Suprapubic skin (tissue), 4 donors: ENCODE measurements around the gene ARHGDIG.

Experiments
- POLR2A ChIP-seq, 2 donors: fragments of 450-650 bp; IDR thresholded peaks; one replicate each; pipeline ENCODE4 v1.6.1; 2017; ENCODE audit warnings: antibody characterized with exemption in 2 of 2, mild to moderate bottlenecking in 2 of 2, moderate library complexity in 2 of 2
- POLR2AphosphoS5 ChIP-seq, 3 donors: sonication (generic); formaldehyde crosslinking; IDR thresholded peaks; one replicate each; pipeline ENCODE4 v1.6.1; 2017; ENCODE audit warnings: antibody characterized with exemption in 3 of 3
- TF ChIP-seq, protein P1 (sequence below), 2 donors: fragments of 200-600 bp in 1 of 2; fragments of 450-650 bp in 1 of 2; sonication (generic) in 1 of 2; IDR thresholded peaks; one replicate each; pipeline ENCODE4 v1.5.1; 2016 to 2019; ENCODE audit warnings: antibody characterized with exemption in 2 of 2, mild to moderate bottlenecking in 1 of 2, moderate library complexity in 1 of 2

DNA sequence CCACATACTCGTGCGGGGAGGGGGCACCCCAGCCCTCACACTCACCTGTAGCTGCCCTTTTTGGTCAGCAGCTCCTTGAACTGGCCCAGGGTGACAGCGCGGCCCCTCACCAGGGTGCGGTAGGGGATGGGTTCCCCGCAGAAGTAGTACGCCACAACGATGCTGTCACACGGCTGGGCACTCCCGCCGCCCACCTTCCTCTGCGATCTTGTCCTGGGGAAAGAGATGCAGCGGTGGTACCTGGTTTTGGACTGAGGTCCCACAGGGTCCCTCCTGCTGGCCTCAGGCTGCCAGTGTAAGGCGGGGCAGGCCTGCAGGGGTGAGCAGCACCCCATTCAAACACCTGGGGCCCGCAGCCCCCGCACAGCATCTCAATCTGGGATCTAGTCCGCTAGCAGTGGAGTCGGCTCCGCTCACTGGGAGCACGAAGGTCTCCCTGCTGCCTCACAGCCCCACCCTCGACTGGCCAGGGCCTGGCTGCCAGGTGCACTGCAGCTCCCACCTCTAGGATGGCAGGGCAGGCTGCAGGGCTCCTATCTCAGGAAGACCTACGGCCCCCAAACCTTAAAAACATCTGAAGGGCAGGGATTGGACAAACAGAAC lies 9.1 kb downstream of the ARHGDIG start:
- TF ChIP-seq, protein P1, sequence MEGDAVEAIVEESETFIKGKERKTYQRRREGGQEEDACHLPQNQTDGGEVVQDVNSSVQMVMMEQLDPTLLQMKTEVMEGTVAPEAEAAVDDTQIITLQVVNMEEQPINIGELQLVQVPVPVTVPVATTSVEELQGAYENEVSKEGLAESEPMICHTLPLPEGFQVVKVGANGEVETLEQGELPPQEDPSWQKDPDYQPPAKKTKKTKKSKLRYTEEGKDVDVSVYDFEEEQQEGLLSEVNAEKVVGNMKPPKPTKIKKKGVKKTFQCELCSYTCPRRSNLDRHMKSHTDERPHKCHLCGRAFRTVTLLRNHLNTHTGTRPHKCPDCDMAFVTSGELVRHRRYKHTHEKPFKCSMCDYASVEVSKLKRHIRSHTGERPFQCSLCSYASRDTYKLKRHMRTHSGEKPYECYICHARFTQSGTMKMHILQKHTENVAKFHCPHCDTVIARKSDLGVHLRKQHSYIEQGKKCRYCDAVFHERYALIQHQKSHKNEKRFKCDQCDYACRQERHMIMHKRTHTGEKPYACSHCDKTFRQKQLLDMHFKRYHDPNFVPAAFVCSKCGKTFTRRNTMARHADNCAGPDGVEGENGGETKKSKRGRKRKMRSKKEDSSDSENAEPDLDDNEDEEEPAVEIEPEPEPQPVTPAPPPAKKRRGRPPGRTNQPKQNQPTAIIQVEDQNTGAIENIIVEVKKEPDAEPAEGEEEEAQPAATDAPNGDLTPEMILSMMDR (IDR thresholded peaks at IDR 0.05), result no peak
- TF ChIP-seq POLR2AphosphoS5 (IDR thresholded peaks at IDR 0.05), result no peak
- no peak for TF ChIP-seq POLR2A (IDR thresholded peaks at IDR 0.05)
